SU-DHL-6 (cell line): ENCODE data around the gene UPB1.

Experiments
- EZH2phosphoT487 ChIP-seq: fragments of 200-600 bp; sonication (generic), shearing (Covaris generic); conservative IDR thresholded peaks from 2 replicates; pipeline ENCODE4 v1.6.1; 2018; ENCODE audit warnings: mild to moderate bottlenecking, antibody characterized with exemption, low read length, moderate library complexity, mixed read lengths
- TF ChIP-seq, protein P1 (sequence below): fragments of 200-600 bp; sonication (generic); IDR thresholded peaks from one replicate; pipeline ENCODE4 v1.5.1; 2017; ENCODE audit warnings: antibody characterized with exemption, mild to moderate bottlenecking, low read length, moderate library complexity; ENCODE audit not compliant: insufficient read depth, poor library complexity, severe bottlenecking

DNA sequence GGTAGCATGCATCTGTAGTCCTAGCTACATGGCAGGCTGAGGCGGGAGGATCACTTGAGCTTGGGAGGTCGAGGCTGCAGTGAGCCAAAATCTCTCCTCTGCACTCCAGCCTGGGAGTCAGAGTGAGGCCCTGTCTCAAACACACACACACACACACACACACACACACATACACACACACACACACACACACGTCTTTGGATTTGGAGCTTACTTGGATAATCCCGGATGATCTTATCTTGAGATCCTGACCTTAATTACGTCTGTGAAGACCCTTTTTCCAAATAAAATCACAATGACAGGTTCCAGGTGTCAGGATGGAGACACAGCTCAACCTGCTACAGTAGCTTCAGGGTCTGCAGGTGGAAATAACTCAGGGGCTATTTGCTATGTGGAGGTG, 1.1 kb downstream of the UPB1 start:
- TF ChIP-seq, protein P1, sequence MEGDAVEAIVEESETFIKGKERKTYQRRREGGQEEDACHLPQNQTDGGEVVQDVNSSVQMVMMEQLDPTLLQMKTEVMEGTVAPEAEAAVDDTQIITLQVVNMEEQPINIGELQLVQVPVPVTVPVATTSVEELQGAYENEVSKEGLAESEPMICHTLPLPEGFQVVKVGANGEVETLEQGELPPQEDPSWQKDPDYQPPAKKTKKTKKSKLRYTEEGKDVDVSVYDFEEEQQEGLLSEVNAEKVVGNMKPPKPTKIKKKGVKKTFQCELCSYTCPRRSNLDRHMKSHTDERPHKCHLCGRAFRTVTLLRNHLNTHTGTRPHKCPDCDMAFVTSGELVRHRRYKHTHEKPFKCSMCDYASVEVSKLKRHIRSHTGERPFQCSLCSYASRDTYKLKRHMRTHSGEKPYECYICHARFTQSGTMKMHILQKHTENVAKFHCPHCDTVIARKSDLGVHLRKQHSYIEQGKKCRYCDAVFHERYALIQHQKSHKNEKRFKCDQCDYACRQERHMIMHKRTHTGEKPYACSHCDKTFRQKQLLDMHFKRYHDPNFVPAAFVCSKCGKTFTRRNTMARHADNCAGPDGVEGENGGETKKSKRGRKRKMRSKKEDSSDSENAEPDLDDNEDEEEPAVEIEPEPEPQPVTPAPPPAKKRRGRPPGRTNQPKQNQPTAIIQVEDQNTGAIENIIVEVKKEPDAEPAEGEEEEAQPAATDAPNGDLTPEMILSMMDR = no peak
- TF ChIP-seq EZH2phosphoT487 = no peak
